ENCODE measurements around the gene ZNF750. TPM values are rescaled to one million over a fixed set of nuclear protein-coding genes. Genes with fewer than 3 reads are reported as not detected.

Gene ZNF750
- total RNA-seq, 1 experiment from 2014 or later: not detected

DNA sequence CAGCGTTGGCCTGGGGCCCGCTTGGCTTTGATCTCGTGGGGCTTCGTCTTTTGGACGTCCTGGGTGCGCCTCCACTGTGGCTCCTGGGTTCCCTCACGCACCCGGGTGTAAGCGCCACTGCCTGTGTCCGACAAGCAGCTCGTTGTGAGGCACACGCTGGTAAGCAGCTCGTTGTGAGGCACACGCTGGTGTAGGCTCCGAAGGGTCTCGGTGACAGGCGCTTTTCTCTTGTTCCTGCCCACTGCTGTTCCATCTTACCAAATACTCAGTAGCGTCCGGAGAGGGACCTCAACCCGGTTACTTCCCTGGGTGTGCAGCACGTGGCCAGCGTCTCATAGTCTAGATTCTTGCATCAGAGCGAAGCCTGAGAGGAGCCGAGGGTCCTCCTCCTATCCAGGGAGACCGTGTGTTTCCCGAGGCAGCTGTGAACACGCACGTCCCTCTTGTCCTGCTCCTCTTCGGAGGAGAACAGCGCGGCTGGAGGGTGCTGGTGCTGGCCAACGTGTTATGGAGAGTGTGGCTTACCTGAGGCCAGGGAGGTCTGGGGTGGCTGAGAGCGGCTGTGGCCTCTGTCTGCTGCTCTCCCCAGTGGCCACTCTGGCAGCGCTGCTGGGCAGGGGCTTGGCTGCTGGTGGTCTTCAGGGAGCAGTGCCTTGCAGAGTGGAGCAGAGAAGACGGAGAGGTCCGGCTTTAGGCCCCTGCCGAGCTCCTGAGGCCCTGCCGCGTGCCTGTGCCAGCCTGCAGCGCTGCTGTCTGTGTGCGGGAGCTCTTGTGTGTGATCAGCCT lies 32.1 kb upstream of the ZNF750 start:
- ChIA-PET CTCF (no interaction called here), POLR2A (no interaction called here)
- H3K4me3 ChIP-seq (ENCODE audit: low read depth in 2 of 2, low read length in 2 of 2): no peak overlapping the region
- no peak overlapping the region for H3K27ac ChIP-seq (ENCODE audit: low read length)
- H3K36me3 ChIP-seq (ENCODE audit: control insufficient read depth, insufficient read depth, low read length): no peaks in the 10 kb centered on the region; the same call in 1 of the 2 replicates
- no peaks in the 10 kb centered on the region for H3K4me1 ChIP-seq (ENCODE audit: control insufficient read depth, insufficient read depth, low read length)
- no TSS peak for BruUV-seq (replicated peaks)
- in situ Hi-C loops (cut with HindIII; ENCODE audit: low pct_unique_long_range_greater_than_20kb, low sequenced_read_pairs): no loop called here
- TF ChIP-seq CTCF (IDR thresholded peaks at IDR 0.05) (no peak), POLR2AphosphoS5 (IDR thresholded peaks at IDR 0.05; ENCODE audit: low read depth, low read length) (no peak)
- no peak for ATAC-seq
- H3K9me3 ChIP-seq (ENCODE audit: control insufficient read depth, insufficient read depth, low read depth, low read length): no peaks in the 10 kb centered on the region
- intact Hi-C loops (cut with micrococcal nuclease; ENCODE audit: unreplicated experiment): no loop called here
- DNase-seq (ENCODE audit: low read depth, low spot score): no peak
- no peaks in the 10 kb centered on the region for H3K27me3 ChIP-seq (ENCODE audit: control insufficient read depth, insufficient read depth, low read length)

DNA sequence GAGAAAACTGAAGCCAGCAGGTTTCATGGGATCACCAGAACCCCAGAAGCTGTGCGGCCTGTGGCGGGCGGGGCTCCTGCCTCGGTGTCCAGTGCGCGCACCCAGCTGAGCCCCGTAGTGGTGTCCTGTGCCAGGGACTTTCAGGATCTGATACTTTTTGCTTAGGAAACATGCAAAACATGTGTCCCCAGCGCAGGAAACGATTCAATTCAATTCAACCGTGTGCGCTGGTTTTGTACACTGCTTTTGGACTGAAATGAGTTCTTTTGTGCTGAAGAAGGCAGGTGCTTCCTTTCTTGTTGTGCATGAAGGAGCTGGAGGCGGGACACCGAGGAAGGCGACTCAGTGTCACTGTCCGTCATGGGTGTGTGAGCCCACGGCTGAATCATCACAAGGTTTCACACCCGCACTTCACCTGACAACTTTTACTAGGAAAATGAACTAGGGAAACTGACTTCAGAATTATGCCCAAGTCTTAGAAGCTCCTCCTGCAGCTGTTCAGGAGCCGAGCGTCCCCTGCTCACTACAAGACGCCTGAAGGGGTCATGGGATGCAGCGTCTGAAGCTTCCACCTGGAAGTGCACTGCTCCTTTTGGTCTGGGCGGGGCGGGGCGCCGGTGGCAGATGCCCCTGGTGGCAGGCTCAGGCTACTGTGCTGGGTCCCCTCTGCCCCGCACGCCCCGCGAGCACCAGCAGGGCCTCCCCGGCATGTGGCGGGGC lies 31.4 kb upstream of the ZNF750 start:
- no TSS peak for BruUV-seq (replicated peaks)
- Histone ChIP-seq H3K27me3 (ENCODE audit: control insufficient read depth, insufficient read depth, low read length) (no peaks in the 10 kb centered on the region), H3K4me1 (ENCODE audit: control insufficient read depth, insufficient read depth, low read length) (no peaks in the 10 kb centered on the region), H3K27ac (ENCODE audit: low read length) (no peak overlapping the region), H3K36me3 (ENCODE audit: control insufficient read depth, insufficient read depth, low read length) (no peaks in the 10 kb centered on the region; the same call in 1 of the 2 replicates), H3K4me3 (ENCODE audit: low read depth in 2 of 2, low read length in 2 of 2) (no peak overlapping the region), H3K9me3 (ENCODE audit: control insufficient read depth, insufficient read depth, low read depth, low read length) (no peaks in the 10 kb centered on the region)
- intact Hi-C loops (cut with micrococcal nuclease; ENCODE audit: unreplicated experiment): no loop called here
- POLR2A ChIA-PET: no interaction called here
- ATAC-seq (no peak), DNase-seq (ENCODE audit: low read depth, low spot score) (no peak)
- in situ Hi-C loops (cut with HindIII; ENCODE audit: low pct_unique_long_range_greater_than_20kb, low sequenced_read_pairs): no loop called here
- CTCF ChIA-PET: no interaction called here
- no peak for TF ChIP-seq REST (IDR thresholded peaks at IDR 0.05; ENCODE audit: insufficient read depth in 1 of 2, low read depth in 2 of 2, low read length in 1 of 2)
- TF ChIP-seq CTCF (IDR thresholded peaks at IDR 0.05): no peak
- TF ChIP-seq POLR2AphosphoS5 (IDR thresholded peaks at IDR 0.05; ENCODE audit: low read depth, low read length): no peak
- no peak for TF ChIP-seq TCF7L2 (IDR thresholded peaks at IDR 0.05; ENCODE audit: low read depth, low read length)
- no peak for TF ChIP-seq SIN3A (IDR thresholded peaks at IDR 0.05; ENCODE audit: borderline replicate concordance, insufficient read depth, low read depth, low read length)

All from Panc1 (cell line).